ENCODE data around the gene APCDD1L.

APCDD1L gene

DNA sequence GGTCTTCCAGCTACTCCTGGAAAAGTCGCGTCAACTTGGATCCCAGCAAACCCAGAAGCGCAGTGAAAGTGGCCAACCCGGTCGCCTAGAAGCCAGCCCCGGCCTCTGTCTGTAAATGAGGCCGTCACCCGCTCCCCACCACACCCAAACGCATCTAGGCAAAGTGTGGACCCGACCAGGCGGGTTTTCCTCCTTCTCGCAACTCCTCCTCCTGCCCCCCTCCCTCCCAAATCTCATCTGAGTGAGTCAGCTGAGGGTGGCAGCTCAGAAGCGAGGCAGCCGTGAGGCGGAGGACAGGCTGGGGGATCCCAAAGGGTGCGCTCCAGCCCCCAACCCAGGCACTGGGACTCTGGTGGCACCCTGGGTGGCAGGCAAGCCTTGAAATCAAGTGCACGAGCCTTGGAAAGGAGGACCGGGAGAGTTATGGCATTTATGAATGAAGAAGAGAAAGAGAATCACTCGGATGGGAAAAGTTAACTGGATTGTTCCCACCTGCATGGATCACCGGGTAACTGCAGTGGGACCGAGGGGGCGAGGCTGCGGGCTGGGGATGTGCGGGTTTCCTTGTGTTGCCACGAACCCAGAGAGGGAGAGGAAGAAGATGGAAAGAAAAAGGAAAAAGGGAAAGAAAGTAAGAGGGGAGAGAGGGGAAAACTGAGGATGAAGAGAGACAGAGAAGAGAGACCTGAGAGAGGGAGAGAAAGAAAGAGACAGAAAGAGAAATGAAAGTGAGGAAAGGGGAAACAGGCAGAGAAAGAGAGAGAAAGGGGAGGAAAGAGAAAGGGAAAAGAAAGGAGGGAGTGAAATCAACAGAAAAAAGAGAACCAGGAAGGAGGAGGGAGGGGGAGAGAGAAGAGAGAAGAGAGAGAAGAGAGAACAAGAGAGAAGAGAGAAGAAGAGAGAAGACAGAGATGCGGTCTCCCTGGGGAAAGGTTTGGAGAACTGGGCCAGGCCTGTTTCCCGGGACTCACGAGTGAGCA lies at the start of gene APCDD1L:
TSS of gene APCDD1L (minus strand) at position 167 of the 980 bp plus-strand sequence. CDS start 692 bp downstream, outside the sequence.
- no peak for DNase-seq

DNA sequence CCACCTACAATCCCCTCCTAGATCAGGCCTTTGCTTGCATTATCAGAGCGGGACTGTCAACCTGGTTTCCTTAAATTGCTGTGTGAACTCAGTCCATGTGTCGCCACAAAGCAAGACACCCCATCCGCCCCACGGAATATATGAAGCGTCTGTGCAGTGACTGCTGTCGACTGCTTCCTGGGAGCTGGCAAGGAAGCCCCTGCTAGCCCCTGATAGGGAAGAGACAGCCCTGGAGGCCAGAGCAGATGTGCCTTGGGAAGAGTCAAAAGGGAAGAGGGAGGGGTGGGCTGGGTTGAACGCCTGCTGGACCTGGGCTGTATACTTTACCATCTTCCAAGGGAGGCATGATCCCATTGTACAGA lies 44.1 kb upstream of the APCDD1L start:
- DNase-seq = no peak

- no peak for DNase-seq
Observed at GRCh38 chr20:58558486-58559367, 43.5 kb upstream of the APCDD1L start.

- DNase-seq = no peak
Observed at GRCh38 chr20:58557733-58558342, 42.6 kb upstream of the APCDD1L start.

- no peak for DNase-seq
Observed at GRCh38 chr20:58556961-58557360, 41.8 kb upstream of the APCDD1L start.

- no peak for DNase-seq
Observed at GRCh38 chr20:58555078-58555765, 40.0 kb upstream of the APCDD1L start.

DNA sequence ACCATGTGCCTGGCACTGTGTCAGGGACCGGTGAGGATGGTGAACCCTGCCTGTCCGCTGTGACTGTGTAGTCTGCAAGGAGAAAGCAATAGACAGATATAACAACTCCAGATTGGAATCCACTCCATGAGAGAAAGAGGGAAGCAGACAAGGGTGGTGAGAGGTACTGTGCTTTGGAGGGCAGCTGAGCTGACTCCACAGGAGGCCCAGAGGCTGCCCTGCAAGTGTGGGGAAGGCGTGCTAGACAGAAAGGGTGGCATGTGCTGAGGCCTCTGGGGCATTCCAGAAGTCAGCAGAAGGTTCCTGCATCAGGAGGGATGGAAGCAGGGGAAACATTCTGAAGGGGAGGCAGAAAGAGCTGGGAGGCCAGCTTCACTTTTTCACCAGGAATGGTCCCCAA lies 39.3 kb upstream of the APCDD1L start:
- no peak for DNase-seq

DNA sequence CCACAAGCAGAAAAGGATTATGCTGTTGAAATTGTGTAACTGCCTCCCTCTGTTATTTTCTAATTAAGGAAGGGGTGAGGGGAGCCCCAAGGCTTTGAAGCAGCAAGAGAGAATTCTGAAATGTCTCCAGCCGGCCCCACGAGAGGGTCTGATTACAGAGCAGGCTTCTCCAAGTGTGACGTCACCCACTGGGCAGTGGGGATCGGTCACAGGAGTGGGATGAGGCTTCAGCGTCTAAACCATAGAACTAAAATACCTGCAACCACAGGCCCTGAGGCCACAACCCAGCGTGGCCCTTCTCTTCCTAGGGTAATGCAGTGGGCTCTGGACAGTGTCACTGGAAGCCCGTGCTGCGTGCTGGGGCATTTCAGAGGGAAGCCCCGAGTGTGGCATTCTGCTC lies 38.6 kb upstream of the APCDD1L start:
- no peak for DNase-seq

DNA sequence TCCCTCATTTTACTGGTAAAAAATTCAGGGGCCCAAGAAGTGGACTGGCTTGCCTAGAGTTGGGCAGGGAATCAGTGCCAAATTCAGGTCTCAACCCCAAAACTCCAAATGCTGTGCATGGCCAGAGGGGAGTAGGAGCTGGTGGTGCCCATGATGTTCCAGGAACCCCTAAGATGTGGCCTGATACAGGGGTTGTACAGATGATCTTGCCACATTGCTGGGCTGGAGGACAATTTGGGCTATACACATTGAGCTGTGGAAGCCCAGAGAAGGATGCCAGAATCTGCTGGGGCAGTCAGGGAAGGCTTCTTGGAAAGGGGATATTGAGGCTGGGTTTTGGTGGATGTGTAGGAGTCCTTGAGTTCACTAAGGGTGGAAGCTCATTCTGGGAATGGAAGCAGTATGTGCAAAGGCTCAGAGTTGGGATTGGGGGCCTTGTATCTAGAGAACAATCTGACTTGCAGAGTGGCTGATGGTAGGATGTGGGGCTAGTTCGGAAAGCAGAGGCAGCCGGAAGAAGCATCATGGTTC lies 38.0 kb upstream of the APCDD1L start:
- DNase-seq = no peak

GRCh38 chr20:58552366-58552934 lies 37.3 kb upstream of the APCDD1L start:
- no peak for DNase-seq

GRCh38 chr20:58551631-58552030 lies 36.4 kb upstream of the APCDD1L start:
- DNase-seq = no peak

DNA sequence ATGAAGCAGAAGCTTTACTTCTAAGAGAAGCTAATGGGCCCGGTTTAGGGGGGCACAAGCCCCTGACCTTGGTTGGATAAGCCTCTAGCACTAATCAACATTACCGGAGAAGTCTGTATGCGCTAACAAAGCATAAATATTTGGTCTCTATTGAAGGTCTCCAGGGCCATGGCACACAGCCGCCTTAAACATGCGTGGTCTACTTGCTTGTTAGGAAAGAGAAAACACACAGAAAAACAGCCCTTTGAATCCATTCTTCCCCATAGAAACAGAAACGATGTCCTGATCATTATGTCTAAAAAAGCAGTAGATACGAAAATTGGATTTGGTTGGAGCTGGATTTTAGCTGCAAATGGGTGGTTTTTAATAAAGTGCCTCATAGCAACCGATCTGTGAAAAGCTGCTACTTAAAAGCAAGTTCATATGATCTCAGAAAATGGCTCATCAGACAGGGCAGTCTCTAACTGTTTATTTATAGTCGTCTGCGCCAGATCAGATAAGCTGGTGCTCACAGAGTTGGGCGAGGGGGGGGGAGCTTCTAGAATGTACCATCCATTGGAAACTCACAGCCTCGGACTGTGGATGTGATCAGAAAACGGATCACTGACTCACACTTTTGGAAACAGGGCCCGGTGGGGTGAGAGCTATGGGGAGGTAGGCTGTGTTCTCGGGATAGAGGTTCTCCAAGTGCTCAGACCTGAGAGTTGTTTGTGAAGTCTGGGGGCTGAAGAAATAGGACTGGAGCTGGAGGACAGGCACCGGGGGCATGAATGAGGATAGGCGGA lies 35.3 kb upstream of the APCDD1L start:
- no peak for DNase-seq

DNA sequence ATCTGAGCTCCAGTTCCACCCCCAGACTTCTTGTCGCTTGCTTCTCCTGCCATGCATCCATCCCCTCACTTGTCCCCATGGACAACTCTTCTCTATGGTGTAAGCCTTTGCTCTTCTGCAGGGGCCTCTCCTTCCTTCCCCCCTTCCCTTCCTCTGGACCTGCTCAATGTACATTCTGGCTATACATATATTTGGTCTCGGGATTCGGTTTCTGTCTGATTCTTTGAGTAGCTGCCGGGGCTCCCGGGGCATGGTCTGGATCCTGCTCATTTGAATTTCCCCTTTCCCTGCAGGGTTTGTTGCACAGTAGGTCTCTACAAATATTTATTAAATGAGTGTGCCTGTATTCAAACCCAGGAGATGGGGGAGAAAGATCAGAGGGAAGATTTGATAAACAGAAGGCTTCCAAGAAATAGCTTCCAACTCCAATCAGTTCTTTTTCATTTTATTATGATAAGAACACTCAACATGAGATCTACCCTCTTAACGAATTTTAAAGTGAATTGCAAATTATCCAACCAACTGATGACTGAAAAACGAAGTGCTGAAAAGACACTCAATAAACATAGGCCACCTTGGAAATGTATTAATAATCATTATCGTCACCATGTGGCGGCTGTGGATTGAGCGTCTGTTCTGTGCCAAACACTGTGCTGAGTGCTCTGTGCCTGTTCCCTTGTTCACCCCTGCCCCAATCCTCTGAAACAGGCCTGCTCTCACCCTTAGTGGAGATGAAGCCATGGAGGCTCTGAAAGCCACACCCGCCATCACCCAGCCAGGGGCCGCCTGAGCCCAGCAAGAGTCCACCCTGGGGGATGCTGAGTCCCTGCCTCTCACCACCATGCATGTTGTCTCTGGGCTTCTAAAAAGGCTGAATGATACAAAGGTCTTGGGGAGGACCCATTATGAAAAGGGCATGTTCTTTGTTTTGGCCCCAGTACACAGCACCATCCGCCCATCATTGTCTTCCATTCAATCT lies 34.3 kb upstream of the APCDD1L start:
- DNase-seq = no peak

- no peak for DNase-seq
Observed at GRCh38 chr20:58547623-58548475, 32.6 kb upstream of the APCDD1L start.

DNA sequence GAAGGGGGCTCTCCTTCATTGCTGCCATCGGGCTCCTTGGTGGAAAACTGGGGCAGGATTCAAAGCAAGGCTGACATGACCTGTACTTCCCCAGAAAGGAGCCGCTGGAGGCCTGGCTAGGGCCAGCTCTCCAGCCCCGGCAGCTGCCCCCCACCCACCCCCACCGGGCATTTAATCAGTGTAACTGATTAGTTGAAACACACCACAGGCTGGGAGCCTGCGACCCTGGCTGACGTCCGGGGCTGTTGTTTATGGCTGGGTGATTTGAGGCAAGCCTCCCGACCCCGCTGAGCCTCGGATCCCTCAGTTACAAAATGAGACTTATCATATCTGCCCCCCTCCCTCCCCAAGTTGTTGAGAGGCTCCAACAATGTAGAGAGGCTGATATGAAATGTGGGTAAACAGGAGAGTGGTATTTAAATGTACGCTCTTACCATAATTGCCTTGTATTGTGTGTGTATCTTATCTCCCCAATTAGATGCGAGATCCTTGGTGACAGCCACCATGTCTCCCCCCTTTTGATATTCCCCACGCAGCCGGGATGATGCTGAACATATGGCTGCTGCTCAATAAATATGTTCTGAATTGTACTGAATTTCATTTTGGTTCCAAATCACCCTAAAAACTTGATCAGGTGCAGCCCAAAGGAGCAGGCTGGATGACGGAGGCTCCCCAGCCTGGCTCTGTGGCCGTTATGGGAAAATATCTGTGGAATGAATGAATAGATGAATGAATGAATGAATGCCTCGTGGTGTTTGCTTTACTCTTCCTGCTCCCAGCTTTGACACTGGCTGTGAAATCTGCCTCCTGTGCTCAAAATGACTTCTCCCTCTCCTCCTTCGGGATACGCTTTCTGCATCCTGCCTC lies 31.8 kb upstream of the APCDD1L start:
- DNase-seq = no peak

DNA sequence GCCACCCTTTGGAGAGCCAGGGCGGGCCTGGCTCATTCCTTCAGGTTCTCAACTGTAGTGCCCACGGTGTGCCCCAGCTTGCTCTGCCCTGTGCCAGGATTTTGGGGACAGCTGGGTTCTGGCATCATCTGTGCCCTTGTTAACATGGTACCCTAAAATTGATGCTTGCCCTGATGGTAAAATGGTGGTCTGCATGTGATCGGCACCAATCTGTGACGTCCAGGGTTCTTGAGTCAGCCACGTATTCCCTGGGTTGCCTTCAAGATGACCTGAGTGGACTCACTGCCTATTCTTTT lies 31.2 kb upstream of the APCDD1L start:
- DNase-seq = no peak

DNA sequence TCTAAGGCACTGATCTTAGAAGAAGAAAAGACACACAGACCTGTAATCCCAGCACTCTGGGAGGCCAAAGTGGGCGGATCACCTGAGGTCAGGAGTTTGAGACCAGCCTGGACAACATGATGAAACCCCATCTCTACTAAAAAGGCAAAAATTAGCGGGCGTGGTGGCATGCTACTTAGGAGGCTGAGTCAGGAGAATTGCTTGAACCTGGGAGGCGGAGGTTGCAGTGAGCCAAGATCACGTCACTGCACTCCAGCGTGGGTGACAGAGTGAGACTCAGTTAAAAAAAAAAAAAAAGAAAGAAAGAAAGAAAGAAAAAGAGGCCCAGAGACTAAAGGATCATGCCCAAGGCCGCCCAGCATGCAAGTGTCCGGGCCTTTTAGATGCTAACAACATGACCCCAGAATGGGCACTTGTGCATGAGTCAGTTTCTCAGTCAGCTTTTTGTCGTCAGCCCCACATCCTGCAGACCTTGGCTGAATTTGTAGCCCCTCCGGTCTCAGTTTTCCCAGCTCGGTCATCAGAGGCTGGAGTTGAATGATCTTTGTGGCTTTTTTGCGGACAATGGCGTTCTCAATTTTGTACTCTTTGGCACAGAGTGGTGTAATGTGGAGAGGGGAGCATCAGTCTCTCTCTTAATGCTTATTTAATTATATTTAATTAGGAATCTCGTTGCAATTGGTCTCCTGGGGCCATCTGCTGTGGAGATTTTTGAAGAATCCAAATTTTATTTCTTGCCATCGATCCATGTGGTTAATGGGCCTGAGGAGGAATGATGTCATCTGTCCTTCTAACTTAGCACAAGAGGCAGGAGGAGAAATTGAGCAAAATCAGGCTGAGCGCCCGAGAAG lies 30.6 kb upstream of the APCDD1L start:
- DNase-seq = no peak
